ENCODE data around the gene SPATA9. TPM values are rescaled to one million over a fixed set of nuclear protein-coding genes. Genes with fewer than 3 reads are reported as not detected.
A peak's percentile ranks its signal among the peaks of the same experiment; 100 is the strongest.

Gene SPATA9
- total RNA-seq, 1 donor, result 0.54 TPM

DNA sequence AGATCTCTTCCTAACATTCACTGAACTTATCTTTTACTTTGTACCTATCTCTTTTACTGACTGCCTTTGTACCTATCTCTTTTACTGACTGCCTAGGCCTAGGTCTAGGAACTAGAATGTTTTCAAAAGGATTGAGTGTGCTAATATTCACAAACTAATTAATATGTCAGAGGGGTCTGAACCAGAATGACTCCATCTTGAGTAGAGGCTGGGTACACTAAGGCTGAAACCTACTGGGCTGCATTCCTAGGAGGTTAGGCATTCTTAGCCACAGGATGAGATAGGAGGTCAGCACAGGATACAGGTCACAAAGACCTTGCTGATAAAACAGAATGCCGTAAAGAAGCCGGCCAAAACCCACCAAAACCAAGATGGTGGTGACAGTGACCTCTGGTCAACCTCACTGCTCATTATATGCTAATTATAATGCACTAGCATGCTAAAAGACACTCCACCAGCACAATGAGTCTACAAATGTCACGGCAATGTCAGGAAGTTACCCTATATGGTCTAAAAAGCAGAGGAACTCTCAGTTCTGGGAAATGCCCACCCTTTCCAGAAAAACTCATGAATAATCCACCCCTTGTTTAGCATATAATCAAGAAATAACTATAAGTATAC, 45.8 kb upstream of the SPATA9 start:
- DNase-seq (ENCODE audit: low read depth), result no peak
- no peak for TF ChIP-seq CTCF (IDR thresholded peaks at IDR 0.05; ENCODE audit: insufficient read depth, low read length)

GRCh38 chr5:95727764-95728191, 45.0 kb upstream of the SPATA9 start:
- DNase-seq (ENCODE audit: low read depth), result peak; percentile 71
- no peak overlapping the region for H3K4me3 ChIP-seq (ENCODE audit: low read depth, low read length)
- no peak for TF ChIP-seq CTCF (IDR thresholded peaks at IDR 0.05; ENCODE audit: insufficient read depth, low read length)

More for the DNA sequence above, 45.8 kb upstream of the SPATA9 start:
- H3K4me3 ChIP-seq (ENCODE audit: low read depth, low read length), result no peak overlapping the region

DNA sequence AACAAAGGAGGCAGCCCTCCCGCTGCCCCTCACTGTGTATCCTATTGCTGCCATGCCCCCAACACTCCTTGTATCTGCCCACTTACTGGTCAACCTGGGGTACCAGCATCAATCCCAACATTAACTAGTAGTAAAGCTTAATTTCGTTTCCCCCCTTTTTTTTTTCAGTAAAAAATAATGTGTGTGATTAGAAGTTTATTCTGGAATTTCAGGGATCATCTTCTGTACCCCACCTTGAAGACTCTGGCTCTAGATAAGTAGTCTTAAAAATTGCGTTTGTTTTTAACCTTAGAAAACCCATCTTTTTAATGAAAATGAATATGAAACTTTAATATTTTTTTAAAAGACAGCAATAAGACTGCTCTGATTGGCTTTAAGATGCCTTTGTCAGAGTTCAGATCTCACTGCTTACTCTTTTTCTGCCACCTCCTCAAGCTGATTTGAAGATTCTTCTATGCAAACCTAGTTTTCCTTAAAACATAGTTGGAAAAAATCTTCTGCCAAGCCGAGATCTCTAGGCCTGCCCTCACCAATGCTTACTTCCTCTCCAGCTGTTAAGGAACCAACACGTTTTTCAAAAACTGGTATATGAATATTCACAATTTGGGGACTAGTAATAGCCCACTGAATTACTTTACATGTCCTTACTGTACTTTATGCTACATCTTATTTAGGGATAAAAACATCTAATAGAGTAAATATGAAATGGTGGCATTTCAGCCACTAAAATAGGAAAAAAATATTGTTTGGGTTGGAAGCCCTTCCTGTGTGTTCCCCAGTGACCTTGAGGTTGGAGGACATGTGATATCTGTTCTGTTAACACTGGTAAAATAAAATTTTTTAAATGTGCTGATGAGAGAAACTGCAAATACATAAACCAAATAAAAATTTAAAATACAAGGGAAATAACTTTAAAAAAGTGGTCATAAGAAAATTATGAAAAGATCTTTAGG, 44.3 kb upstream of the SPATA9 start:
- peak overlapping the region; percentile 36 for H3K4me3 ChIP-seq (ENCODE audit: low read depth, low read length)
- no peak for TF ChIP-seq CTCF (IDR thresholded peaks at IDR 0.05; ENCODE audit: insufficient read depth, low read length)
- DNase-seq (ENCODE audit: low read depth), result peak; percentile 53

DNA sequence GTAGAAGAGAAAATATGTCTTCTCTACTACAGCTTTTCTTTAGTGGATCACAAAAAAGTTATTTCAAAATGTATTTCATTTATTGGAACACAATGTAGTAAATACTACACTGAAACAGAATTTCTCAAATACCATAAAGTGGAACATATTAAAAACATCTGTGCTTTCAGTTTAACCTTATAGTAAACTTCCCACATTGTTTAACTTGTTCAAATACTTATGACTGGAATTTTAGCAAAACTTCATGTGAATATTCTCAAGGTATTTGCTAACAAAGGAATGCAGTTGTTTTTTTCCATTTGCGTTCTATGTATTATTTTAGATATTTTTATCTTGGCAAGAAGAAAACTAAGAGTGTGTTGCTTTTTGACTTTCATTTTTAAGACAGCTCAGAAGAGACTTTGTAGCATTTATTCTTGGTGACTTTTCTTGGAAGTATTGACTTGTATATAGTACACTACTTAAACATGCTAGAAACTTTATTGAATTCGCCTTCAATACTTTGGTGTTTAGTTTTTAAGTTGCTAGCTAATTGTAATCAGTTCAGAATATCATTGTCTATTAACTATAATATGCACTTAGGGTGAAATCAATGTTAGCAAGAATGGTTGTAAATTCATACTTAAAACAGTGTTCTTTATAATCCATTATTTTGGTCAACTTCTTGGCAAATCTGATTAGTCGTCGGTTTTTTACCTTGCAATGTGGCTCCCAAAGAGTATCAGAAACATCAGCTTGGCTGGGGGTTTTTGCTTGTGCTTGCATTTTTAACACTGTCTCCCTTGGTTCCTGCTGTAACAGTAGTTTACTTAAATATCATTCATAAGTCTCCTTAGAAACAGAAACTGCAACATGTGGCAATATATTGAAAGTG, 43.4 kb upstream of the SPATA9 start:
- peak; percentile 85 for DNase-seq (ENCODE audit: low read depth)
- H3K4me3 ChIP-seq (ENCODE audit: low read depth, low read length), result peak overlapping the region; percentile 36
- no peak for TF ChIP-seq CTCF (IDR thresholded peaks at IDR 0.05; ENCODE audit: insufficient read depth, low read length)

- DNase-seq (ENCODE audit: low read depth), result no peak
- H3K4me3 ChIP-seq (ENCODE audit: low read depth, low read length), result no peak overlapping the region
These were observed 42.5 kb upstream of the SPATA9 start for GRCh38 chr5:95725071-95725820.

More at GRCh38 chr5:95725071-95725820, 42.5 kb upstream of the SPATA9 start:
- no peak for TF ChIP-seq CTCF (IDR thresholded peaks at IDR 0.05; ENCODE audit: insufficient read depth, low read length)

Measured in fibroblast of the aortic adventitia (primary cell).